Gastroesophageal sphincter (tissue), 4 donors: ENCODE results near the gene SERTAD2. TPM values are rescaled to one million over a fixed set of nuclear protein-coding genes. Genes with fewer than 3 reads are reported as not detected.

Source experiments
- ATAC-seq: fragments of 150-250 bp; one replicate; pipeline ENCODE4 v1.9.1; 2016; ENCODE audit warnings: mild to moderate bottlenecking, moderate library complexity
- H3K27ac ChIP-seq, 4 donors: fragments of 200-600 bp; sonication (generic) in 3 of 4; 1 replicate in 3 of 4; 2 replicates in 1 of 4; pipeline ENCODE4 v1.5.1; 2016 to 2019
- H3K27me3 ChIP-seq: fragments of 200-600 bp; sonication (generic); one replicate; pipeline ENCODE4 v1.5.1; 2019
- H3K36me3 ChIP-seq, 2 donors: fragments of 200-600 bp; sonication (generic); one replicate each; pipeline ENCODE4 v1.5.1; 2019; ENCODE audit warnings: control low read depth in 1 of 2
- H3K4me1 ChIP-seq, 3 donors: fragments of 200-600 bp; sonication (generic); 1 replicate in 2 of 3; 2 replicates in 1 of 3; pipeline ENCODE4 v1.5.1; 2016 to 2019; ENCODE audit warnings: control low read depth in 2 of 3
- H3K4me3 ChIP-seq, 2 donors: fragments of 200-600 bp; sonication (generic); one replicate each; pipeline ENCODE4 v1.5.1; 2019; ENCODE audit warnings: mild to moderate bottlenecking in 1 of 2, moderate library complexity in 1 of 2
- H3K9me3 ChIP-seq, 3 donors: fragments of 200-600 bp; sonication (generic); one replicate each; pipeline ENCODE4 v1.5.1; 2017 to 2019; ENCODE audit warnings: control low read depth in 2 of 3
- EP300 ChIP-seq: sonication (generic); formaldehyde crosslinking; IDR thresholded peaks from one replicate; pipeline ENCODE4 v1.6.1; 2017; ENCODE audit warnings: antibody characterized with exemption, mild to moderate bottlenecking
- POLR2A ChIP-seq, 2 donors: fragments of 450-650 bp; IDR thresholded peaks; one replicate each; pipeline ENCODE4 v1.6.1; 2017; ENCODE audit warnings: antibody characterized with exemption in 2 of 2, mild to moderate bottlenecking in 2 of 2, moderate library complexity in 1 of 2
- POLR2AphosphoS5 ChIP-seq: sonication (generic); formaldehyde crosslinking; IDR thresholded peaks from one replicate; pipeline ENCODE4 v1.6.1; 2017; ENCODE audit warnings: antibody characterized with exemption
- WGBS, 2 donors: methylation state at CpG; one replicate each; pipeline ENCODE4 v1.1.5; 2018; ENCODE audit warnings: low coverage in 1 of 2; 5-methylcytosine and 5-hydroxymethylcytosine counted together
- total RNA-seq, 4 donors: library from RNA; depleted of rRNA; stranded (reverse); fragments of >200 nt; gene quantifications; one replicate each; pipeline ENCODE4 v1.1.0, GENCODE V29; 2016
- TF ChIP-seq, protein P1 (sequence below), 4 experiments: fragments of 200-600 bp in 2 of 4; fragments of 450-650 bp in 2 of 4; sonication (generic) in 1 of 4; IDR thresholded peaks; one replicate each; pipeline ENCODE4 v1.5.1; 2017 to 2019; ENCODE audit warnings: antibody characterized with exemption in 4 of 4, mild to moderate bottlenecking in 2 of 4, moderate library complexity in 2 of 4

SERTAD2 gene
- total RNA-seq, 4 donors from 2014 or later, result 13.9 to 18.5 (median 15.6) TPM

DNA sequence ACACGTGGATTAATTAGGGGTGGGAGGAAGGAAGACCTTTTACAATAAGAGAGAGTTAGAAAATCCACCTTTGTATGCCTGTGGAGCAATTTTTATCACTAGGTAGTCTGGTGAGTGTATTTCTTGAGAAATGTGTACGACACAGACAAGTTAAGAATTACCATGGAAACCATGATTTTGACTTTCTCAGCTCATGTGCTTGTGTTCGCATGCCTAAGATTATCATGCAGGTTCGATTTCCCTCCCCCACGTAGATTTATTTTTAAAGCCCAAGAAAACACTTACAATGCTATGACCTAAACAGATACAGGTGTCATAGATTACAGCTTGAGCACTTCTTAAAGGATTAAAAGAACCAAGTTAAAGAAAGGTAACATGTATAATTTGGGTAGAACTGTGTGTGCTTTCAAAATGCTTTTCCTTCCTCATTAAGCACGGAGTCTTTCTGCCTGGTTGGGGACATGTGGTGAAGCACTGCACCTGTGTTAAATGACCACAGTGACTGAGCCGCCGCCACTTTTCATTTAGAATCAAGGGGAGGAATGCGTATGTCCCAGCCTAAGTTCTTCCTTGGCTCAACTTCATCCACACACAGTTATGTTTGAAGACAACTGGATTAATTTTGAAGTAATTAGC lies 16.6 kb downstream of the SERTAD2 start:
- TF ChIP-seq EP300 (no peak), POLR2A (IDR thresholded peaks at IDR 0.05) (no peak), POLR2AphosphoS5 (no peak)
- TF ChIP-seq, protein P1, sequence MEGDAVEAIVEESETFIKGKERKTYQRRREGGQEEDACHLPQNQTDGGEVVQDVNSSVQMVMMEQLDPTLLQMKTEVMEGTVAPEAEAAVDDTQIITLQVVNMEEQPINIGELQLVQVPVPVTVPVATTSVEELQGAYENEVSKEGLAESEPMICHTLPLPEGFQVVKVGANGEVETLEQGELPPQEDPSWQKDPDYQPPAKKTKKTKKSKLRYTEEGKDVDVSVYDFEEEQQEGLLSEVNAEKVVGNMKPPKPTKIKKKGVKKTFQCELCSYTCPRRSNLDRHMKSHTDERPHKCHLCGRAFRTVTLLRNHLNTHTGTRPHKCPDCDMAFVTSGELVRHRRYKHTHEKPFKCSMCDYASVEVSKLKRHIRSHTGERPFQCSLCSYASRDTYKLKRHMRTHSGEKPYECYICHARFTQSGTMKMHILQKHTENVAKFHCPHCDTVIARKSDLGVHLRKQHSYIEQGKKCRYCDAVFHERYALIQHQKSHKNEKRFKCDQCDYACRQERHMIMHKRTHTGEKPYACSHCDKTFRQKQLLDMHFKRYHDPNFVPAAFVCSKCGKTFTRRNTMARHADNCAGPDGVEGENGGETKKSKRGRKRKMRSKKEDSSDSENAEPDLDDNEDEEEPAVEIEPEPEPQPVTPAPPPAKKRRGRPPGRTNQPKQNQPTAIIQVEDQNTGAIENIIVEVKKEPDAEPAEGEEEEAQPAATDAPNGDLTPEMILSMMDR (IDR thresholded peaks at IDR 0.05), result no peak
- Histone ChIP-seq H3K9me3 (no peaks in the 10 kb centered on the region), H3K4me1 (peaks cover 0 to 85% (median 0%) of the 10 kb centered on the region in 3 donors), H3K27me3 (no peaks in the 10 kb centered on the region), H3K36me3 (peaks cover 0 to 34% of the 10 kb centered on the region in 2 donors), H3K4me3 (no peak overlapping the region), H3K27ac (no peak overlapping the region)
- WGBS, 2 donors, result 52 to 59% methylated on average over 4 to 9 of the region's 9 CpGs
- no peak for ATAC-seq

DNA sequence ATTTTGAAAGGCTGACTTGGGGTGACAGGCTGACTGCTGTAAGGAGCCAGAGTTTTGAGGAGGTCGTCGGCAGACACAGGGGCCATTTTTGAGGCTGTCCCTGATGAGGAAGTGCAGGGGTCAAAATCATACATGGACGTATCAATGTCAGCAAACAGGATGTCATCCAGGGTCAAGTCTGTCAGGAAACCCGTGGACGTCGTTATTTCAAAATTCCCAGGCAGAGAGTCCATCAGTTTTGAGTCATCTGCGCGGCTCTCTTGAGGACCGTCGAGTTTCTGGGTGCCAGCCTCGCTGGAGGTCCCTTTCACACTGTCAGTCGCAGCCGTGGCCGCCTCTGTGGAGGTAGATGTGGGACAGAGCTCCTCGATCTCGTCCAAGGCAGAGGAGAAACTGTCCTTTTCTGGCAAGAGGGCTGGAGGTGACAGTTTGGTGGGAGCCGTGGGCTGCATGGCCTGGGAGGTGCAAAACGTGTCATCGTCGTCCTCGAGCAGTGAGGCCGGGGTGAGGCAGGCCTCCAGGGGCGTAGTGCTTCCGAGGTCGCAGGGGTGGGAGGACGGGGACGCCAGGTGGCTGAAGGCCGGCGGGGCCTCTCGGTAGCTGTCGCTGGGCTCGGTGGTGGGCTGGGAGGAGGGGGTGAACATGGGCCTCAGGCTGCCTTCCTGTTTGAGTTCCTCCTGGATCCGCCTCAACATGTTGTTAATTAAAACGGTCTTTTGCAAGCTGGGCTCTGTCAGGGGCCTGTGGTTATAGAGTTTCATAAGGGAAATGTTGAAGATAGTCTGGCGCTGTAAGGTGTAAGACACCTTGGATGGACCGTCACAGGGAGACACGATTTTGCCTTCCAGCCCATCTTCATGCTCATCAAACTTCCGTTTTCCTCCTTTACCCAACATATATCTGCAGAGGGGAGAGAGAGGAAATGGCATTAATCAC lies 17.5 kb downstream of the SERTAD2 start:
- Histone ChIP-seq H3K4me1 (peaks cover 0 to 76% (median 0%) of the 10 kb centered on the region in 3 donors), H3K27me3 (no peaks in the 10 kb centered on the region), H3K27ac (no peak overlapping the region), H3K9me3 (no peaks in the 10 kb centered on the region), H3K4me3 (no peak overlapping the region), H3K36me3 (peaks cover 0 to 38% of the 10 kb centered on the region in 2 donors)
- no peak for ATAC-seq
- 73 to 76% methylated on average over 6 to 8 of the region's 38 CpGs for WGBS, 2 donors
- no peak for TF ChIP-seq EP300
- TF ChIP-seq POLR2AphosphoS5, result no peak
- TF ChIP-seq, protein P1 (IDR thresholded peaks at IDR 0.05), result no peak
- no peak for TF ChIP-seq POLR2A (IDR thresholded peaks at IDR 0.05)

DNA sequence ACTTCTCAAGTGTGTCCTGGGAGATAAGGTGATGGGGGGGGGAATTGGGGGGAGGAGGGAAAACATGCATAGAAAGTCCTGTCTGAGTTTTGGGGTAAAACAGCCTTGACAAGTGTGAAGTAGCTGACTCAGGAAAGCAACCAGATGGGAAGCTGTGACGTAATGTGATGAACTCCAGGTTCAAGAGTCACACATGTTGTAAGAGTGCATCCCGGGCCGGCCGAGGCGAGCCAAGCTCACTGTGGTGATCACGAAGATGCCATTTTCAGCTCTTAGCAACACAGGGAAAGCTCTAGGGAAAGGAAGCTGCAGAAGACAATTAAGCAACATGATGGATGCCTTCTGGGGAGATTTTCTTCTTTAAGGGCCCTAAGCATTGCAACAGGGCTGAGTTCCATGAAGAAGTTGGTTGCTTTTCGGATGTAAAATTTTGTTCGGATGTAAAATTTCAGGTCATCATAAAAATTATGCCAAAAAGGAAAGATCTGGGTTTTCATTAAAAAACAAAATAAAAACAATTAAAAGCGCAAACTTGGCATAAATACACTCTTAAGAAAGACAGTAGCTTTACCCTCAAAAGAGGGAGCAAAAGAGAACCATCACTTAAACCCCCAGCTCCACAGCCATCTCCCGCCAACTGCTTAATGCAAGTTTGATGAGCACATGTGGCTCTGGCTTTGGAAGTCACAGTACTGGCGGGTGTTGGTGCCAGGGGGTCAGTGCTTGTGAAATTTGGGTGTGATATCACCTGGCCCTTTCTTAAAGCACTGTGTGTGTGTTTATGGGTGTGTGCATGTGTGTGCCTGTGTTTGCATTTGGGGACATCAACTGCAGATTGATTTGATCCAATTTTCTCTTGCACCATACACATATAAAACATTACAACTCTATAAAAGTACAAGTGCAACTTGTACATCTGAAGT lies 19.1 kb downstream of the SERTAD2 start:
- Histone ChIP-seq H3K36me3 (peaks cover 0 to 46% of the 10 kb centered on the region in 2 donors), H3K4me1 (peaks cover 0 to 62% (median 0%) of the 10 kb centered on the region in 3 donors), H3K27ac (no peak overlapping the region), H3K4me3 (no peak overlapping the region), H3K27me3 (no peaks in the 10 kb centered on the region), H3K9me3 (no peaks in the 10 kb centered on the region)
- WGBS, 2 donors, result 78 to 79% methylated on average over 9 to 10 of the region's 11 CpGs
- TF ChIP-seq POLR2A (IDR thresholded peaks at IDR 0.05), result no peak
- TF ChIP-seq EP300, result no peak
- ATAC-seq, result peak; percentile 82

DNA sequence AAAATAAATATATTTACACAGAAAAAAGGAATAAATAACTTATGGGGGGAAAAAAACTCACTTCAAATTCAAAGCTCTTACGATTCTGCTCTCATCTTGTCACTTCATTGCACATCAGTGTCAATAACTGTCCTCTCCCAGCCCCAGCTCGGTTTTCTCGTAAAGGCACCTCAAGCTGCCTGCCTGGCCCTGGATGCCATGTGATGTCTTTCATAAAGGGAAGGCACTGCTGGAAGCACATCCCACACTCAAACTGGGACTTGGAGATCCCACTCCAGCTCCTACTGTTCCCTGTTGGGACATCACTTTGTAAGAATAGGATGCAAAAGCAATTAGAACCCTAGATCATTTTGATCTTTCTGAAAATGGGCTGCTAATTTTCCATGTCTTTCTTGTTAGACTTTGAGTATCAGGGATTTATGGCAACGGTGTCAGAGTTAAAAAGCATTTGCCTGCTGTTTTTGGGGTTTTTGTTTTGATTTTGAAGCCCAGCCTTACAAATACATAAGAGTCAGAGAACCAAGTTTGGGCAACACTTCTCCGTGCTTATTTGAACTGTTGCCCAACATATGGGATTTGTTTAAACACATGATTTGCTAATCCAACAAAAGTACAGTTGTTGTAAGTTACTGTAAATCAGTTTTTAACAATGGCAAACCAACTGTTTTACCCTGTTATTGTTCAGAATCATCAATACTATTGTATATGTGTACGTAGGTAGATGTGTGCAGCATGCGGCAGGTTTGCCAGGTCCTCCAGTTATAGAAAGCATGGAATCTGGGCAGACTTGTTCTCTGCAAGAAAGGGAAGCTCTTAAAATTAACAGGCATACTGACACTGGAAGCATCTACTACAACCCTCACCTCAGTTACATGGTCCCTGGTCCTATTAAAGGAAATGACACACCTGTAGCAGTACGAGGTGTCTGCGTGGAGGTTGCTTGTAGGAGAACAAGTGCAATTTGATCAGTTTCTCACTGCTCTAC lies 20.6 kb downstream of the SERTAD2 start:
- Histone ChIP-seq H3K27me3 (no peaks in the 10 kb centered on the region), H3K27ac (no peak overlapping the region), H3K4me1 (peaks cover 0 to 58% (median 0%) of the 10 kb centered on the region in 3 donors), H3K36me3 (peaks cover 0 to 46% of the 10 kb centered on the region in 2 donors), H3K4me3 (no peak overlapping the region), H3K9me3 (no peaks in the 10 kb centered on the region)
- no peak for ATAC-seq
- TF ChIP-seq POLR2A (IDR thresholded peaks at IDR 0.05), result no peak
- TF ChIP-seq, protein P1 (IDR thresholded peaks at IDR 0.05), result no peak
- TF ChIP-seq POLR2AphosphoS5, result peak; percentile 36
- no peak for TF ChIP-seq EP300
- 60 to 77% methylated on average over 9 of the region's 9 CpGs for WGBS, 2 donors
